ENCODE measurements around the gene PIGP. TPM values are rescaled to one million over a fixed set of nuclear protein-coding genes. Genes with fewer than 3 reads are reported as not detected.

The PIGP gene
- total and polyA plus RNA-seq, 2 donors (not counting 1 experiment from before 2014, with no cell fraction given): 15.8 to 22.7 TPM

DNA sequence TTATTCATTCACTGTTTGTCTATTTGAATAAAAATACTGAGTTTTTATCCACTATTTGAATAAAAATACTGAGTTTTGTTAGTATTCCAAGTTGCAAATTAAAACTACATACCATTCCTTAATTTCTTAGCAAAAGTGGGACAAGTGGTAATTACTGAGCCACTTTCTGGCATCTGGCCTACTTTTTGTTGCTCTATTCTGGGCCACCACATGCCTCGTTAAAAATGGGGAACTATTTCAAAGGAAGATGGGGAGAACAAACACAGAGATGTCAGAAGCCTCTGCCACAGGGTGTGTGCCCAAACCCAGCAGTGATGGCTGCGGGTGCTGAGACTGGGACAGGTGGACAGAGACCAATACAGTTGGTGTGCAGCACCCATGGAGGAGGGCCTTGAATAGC lies 14.6 kb downstream of the PIGP start:
- WGBS (ENCODE audit: insufficient coverage): 38% methylated on average over 2 of the region's 2 CpGs
- no peak for ATAC-seq (ENCODE audit: low read depth)
- Histone ChIP-seq H3K9ac (ENCODE audit: low read length) (no peak overlapping the region), H3K27me3 (replicated peaks in 1 of 4; ENCODE audit: control extremely low read depth in 1 of 4, control insufficient read depth in 3 of 4, insufficient read depth in 4 of 4, low read length in 3 of 4) (no peaks in the 10 kb centered on the region), H3K27ac (ENCODE audit: low read length in 2 of 2) (no peak overlapping the region), H3K79me2 (ENCODE audit: control insufficient read depth, insufficient read depth, low read length) (no peaks in the 10 kb centered on the region), H3K9me3 (ENCODE audit: control extremely low read depth in 1 of 3, control insufficient read depth in 2 of 3, insufficient read depth in 1 of 3, low read length in 2 of 3) (no peaks in the 10 kb centered on the region), H3K4me3 (ENCODE audit: control extremely low read depth in 1 of 5, extremely low read depth in 1 of 5, insufficient read depth in 1 of 5, low read depth in 2 of 5, low read length in 4 of 5) (no peak overlapping the region), H3K36me3 (replicated peaks in 1 of 2; ENCODE audit: control extremely low read depth in 1 of 2, control insufficient read depth in 1 of 2, extremely low read depth in 1 of 2, insufficient read depth in 2 of 2, low read length in 1 of 2) (no peaks in the 10 kb centered on the region), H2AFZ (ENCODE audit: insufficient read depth, low read depth, low read length, poor library complexity, severe bottlenecking) (no peak overlapping the region), H3K4me1 (ENCODE audit: control insufficient read depth in 2 of 2, insufficient read depth in 2 of 2, low read length in 2 of 2) (no peaks in the 10 kb centered on the region), H3K4me2 (replicated peaks; ENCODE audit: low read depth, low read length, poor library complexity, severe bottlenecking) (no peak overlapping the region), H4K20me1 (ENCODE audit: control insufficient read depth, insufficient read depth, low read length, poor library complexity, severe bottlenecking) (no peaks in the 10 kb centered on the region)
- no peaks in the 10 kb centered on the region for H3K9me3 Mint-ChIP-seq (ENCODE audit: insufficient read depth)
- TF ChIP-seq EZH2 (IDR thresholded peaks at IDR 0.05; ENCODE audit: borderline replicate concordance, insufficient read depth, low read depth, low read length, poor library complexity, severe bottlenecking): no peak
- TF ChIP-seq, protein P1, sequence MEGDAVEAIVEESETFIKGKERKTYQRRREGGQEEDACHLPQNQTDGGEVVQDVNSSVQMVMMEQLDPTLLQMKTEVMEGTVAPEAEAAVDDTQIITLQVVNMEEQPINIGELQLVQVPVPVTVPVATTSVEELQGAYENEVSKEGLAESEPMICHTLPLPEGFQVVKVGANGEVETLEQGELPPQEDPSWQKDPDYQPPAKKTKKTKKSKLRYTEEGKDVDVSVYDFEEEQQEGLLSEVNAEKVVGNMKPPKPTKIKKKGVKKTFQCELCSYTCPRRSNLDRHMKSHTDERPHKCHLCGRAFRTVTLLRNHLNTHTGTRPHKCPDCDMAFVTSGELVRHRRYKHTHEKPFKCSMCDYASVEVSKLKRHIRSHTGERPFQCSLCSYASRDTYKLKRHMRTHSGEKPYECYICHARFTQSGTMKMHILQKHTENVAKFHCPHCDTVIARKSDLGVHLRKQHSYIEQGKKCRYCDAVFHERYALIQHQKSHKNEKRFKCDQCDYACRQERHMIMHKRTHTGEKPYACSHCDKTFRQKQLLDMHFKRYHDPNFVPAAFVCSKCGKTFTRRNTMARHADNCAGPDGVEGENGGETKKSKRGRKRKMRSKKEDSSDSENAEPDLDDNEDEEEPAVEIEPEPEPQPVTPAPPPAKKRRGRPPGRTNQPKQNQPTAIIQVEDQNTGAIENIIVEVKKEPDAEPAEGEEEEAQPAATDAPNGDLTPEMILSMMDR (IDR thresholded peaks at IDR 0.05): no peak
- ChIA-PET CTCF (no interaction called here), POLR2A (no interaction called here)
- no peak overlapping the region for H3K4me3 Mint-ChIP-seq
- no peak for DNase-seq
- no peak overlapping the region for H3K27ac Mint-ChIP-seq
- H3K4me1 Mint-ChIP-seq: peaks cover 2% of the 10 kb centered on the region
- H3K27me3 Mint-ChIP-seq: no peaks in the 10 kb centered on the region
- intact Hi-C loops (cut with micrococcal nuclease): no loop called here

DNA sequence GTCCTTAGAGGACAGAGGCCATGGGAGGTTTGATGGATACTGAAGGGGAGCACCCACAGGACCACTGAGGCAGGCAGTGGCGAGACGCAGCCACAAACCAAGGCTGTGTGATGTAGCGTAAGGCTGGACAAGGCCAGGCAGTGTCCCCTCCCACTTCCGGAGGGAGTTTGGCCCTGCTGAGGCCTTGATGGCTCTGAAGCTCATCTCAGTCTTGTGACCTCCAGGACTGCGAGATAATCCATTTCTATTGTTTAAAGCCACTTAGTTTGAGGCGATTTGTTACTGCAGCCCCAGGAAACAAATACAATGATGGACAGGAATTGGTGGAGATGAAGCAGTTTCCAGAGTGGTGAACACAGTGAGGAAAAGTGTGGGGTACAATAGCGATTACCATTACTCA lies 15.3 kb downstream of the PIGP start:
- Mint-ChIP-seq H3K4me3 (no peak overlapping the region), H3K27me3 (no peaks in the 10 kb centered on the region), H3K9me3 (ENCODE audit: insufficient read depth) (no peaks in the 10 kb centered on the region), H3K27ac (no peak overlapping the region), H3K4me1 (peaks cover 2% of the 10 kb centered on the region)
- Histone ChIP-seq H4K20me1 (ENCODE audit: control insufficient read depth, insufficient read depth, low read length, poor library complexity, severe bottlenecking) (no peaks in the 10 kb centered on the region), H3K4me1 (ENCODE audit: control insufficient read depth in 2 of 2, insufficient read depth in 2 of 2, low read length in 2 of 2) (no peaks in the 10 kb centered on the region), H3K4me3 (ENCODE audit: control extremely low read depth in 1 of 5, extremely low read depth in 1 of 5, insufficient read depth in 1 of 5, low read depth in 2 of 5, low read length in 4 of 5) (no peak overlapping the region), H3K36me3 (replicated peaks in 1 of 2; ENCODE audit: control extremely low read depth in 1 of 2, control insufficient read depth in 1 of 2, extremely low read depth in 1 of 2, insufficient read depth in 2 of 2, low read length in 1 of 2) (no peaks in the 10 kb centered on the region), H3K9me3 (ENCODE audit: control extremely low read depth in 1 of 3, control insufficient read depth in 2 of 3, insufficient read depth in 1 of 3, low read length in 2 of 3) (no peaks in the 10 kb centered on the region), H2AFZ (ENCODE audit: insufficient read depth, low read depth, low read length, poor library complexity, severe bottlenecking) (no peak overlapping the region), H3K9ac (ENCODE audit: low read length) (no peak overlapping the region), H3K27me3 (replicated peaks in 1 of 4; ENCODE audit: control extremely low read depth in 1 of 4, control insufficient read depth in 3 of 4, insufficient read depth in 4 of 4, low read length in 3 of 4) (no peaks in the 10 kb centered on the region), H3K79me2 (ENCODE audit: control insufficient read depth, insufficient read depth, low read length) (no peaks in the 10 kb centered on the region), H3K27ac (ENCODE audit: low read length in 2 of 2) (no peak overlapping the region), H3K4me2 (replicated peaks; ENCODE audit: low read depth, low read length, poor library complexity, severe bottlenecking) (no peak overlapping the region)
- intact Hi-C loops (cut with micrococcal nuclease): no loop called here
- ChIA-PET POLR2A (no interaction called here), CTCF (no interaction called here)
- TF ChIP-seq, protein P1 (IDR thresholded peaks at IDR 0.05): no peak
- no peak for TF ChIP-seq EZH2 (IDR thresholded peaks at IDR 0.05; ENCODE audit: borderline replicate concordance, insufficient read depth, low read depth, low read length, poor library complexity, severe bottlenecking)
- no peak for ATAC-seq (ENCODE audit: low read depth)
- DNase-seq: no peak
- 97% methylated on average over 4 of the region's 7 CpGs for WGBS (ENCODE audit: insufficient coverage)

Data from B cell (primary cell).